Pancreas (tissue), 10 donors: ENCODE results near the gene ALX3. TPM values are rescaled to one million over a fixed set of nuclear protein-coding genes. Genes with fewer than 3 reads are reported as not detected.

ENCODE experiments used
- ATAC-seq, 4 donors: fragments of 200-7000 bp; cut with Tn5 transposase; one replicate each; pipeline versions ENCODE4 v1.8.0 to v1.9.1; 2020; ENCODE audit warnings: mild to moderate bottlenecking in 4 of 4, moderate library complexity in 4 of 4
- DNase-seq, 6 donors: peaks; one replicate each; pipeline ENCODE4 v3.0.0-alpha.2; 2020
- FAIRE-seq: peaks from 2 replicates; lab custom pipeline; 2012; peaks lifted over from hg19 to GRCh38; lab: Jason Lieb, UNC
- H3K27ac ChIP-seq, 4 donors: fragments of 200-600 bp; sonication (generic); 1 replicate in 3 of 4; 2 replicates in 1 of 4; pipeline versions ENCODE4 v1.5.0 to v1.8.0; 2020
- H3K27me3 ChIP-seq, 4 donors: fragments of 200-600 bp; one replicate each; pipeline ENCODE4 v1.8.0; 2021
- H3K36me3 ChIP-seq, 3 donors: fragments of 200-600 bp; sonication (generic) in 1 of 3; one replicate each; pipeline versions ENCODE4 v1.5.0 to v1.8.0; 2020 to 2021
- H3K4me1 ChIP-seq, 3 donors: fragments of 200-600 bp; one replicate each; pipeline ENCODE4 v1.8.0; 2021
- H3K4me3 ChIP-seq, 4 donors: fragments of 200-600 bp; sonication (generic) in 2 of 4; one replicate each; pipeline versions ENCODE4 v1.5.0 to v1.8.0; 2020 to 2021
- H3K9me3 ChIP-seq, 4 donors: fragments of 200-600 bp; one replicate each; pipeline ENCODE4 v1.8.0; 2021
- CTCF ChIP-seq, 4 donors: fragments of 200-600 bp; sonication (generic) in 3 of 4; IDR thresholded peaks; one replicate each; pipeline versions ENCODE4 v1.5.0 to v1.8.0; 2021; ENCODE audit warnings: antibody characterized with exemption in 4 of 4
- WGBS, 2 donors: extraction: QIAGEN DNeasy Blood & Tissue Kit; methylation state at CpG; one replicate each; pipeline ENCODE4 v1.1.7; 2013; 5-methylcytosine and 5-hydroxymethylcytosine counted together
- intact Hi-C, 3 donors: fragments of 100-400 bp; cut with DNase I; formaldehyde crosslinking; loops; one replicate each; pipeline versions ENCODE4 v1.11.1 to v1.14.2; 2022
- polyA plus RNA-seq, 2 donors: library from polyadenylated mRNA; stranded (reverse); fragments of 200-250 nt; gene quantifications; one replicate each; pipeline ENCODE4 v1.2.3, GENCODE V29; 2013
- total RNA-seq, 6 donors: library from RNA; stranded (reverse); fragmentation: NEBNext Ultra II Directional in 4 of 6; extraction: Animal tissue kit (Norgen Biotek cat#: 25700) in 4 of 6; gene quantifications; one replicate each; pipeline versions ENCODE4 v1.2.1 to v1.2.4, GENCODE V29; 2021 to 2023
- donor health status: healthy with polysubstance abuse.
- donor health status: DM: no; HTN: no; CAD: no; lungs with moderate emphysema.
- donor health status: DM: no; HTN: no; CAD: no.
- donor health status: control.
- donor health status: control.
- donor health status: Bipolar disorder and iron deficiency.
- donor health status: DM: yes; HTN: yes; CAD: no.
- donor health status: DM: no; HTN: no; CAD: no.
- donor health status: DM: no; HTN: no; CAD: no.
- donor health status: DM: yes; HTN: yes; CAD: no.

The ALX3 gene
- total and polyA plus RNA-seq, 8 donors, result 0.35 TPM; not detected in 7

- 13% methylated on average over 8 of the region's 8 CpGs for WGBS, 2 donors
- H3K27ac ChIP-seq, result no peak overlapping the region
- H3K27me3 ChIP-seq, result no peaks in the 10 kb centered on the region
- H3K36me3 ChIP-seq, result no peaks in the 10 kb centered on the region
- no peak for FAIRE-seq
- intact Hi-C loops, result loop anchor here in 2 of 3 donors (5.0 to 10.0 kb wide), 2 partner anchors 49 to 51 kb away; no protein-coding TSS in a partner anchor
- no peak overlapping the region for H3K4me3 ChIP-seq
- no peaks in the 10 kb centered on the region for H3K4me1 ChIP-seq
- DNase-seq, result peak; percentile 46 to 84 (median 74)
- no peaks in the 10 kb centered on the region for H3K9me3 ChIP-seq
- peak; percentile 82 to 90 (median 84) for TF ChIP-seq CTCF (IDR thresholded peaks at IDR 0.05)
- peak; percentile 88 to 99 (median 96) for ATAC-seq
These were observed 35.8 kb upstream of the ALX3 start for GRCh38 chr1:110106013-110106941.

- DNase-seq (no peak), ATAC-seq (no peak), FAIRE-seq (no peak)
- Histone ChIP-seq H3K27ac (no peak overlapping the region), H3K27me3 (no peaks in the 10 kb centered on the region), H3K4me1 (no peaks in the 10 kb centered on the region), H3K9me3 (no peaks in the 10 kb centered on the region), H3K4me3 (no peak overlapping the region), H3K36me3 (no peaks in the 10 kb centered on the region)
- no peak for TF ChIP-seq CTCF (IDR thresholded peaks at IDR 0.05)
- intact Hi-C loops, result loop anchor here in 2 of 3 donors (5.0 to 10.0 kb wide), 2 partner anchors 45 to 47 kb away; no protein-coding TSS in a partner anchor
- 67 to 78% methylated on average over 7 of the region's 7 CpGs for WGBS, 2 donors
These were observed 31.6 kb upstream of the ALX3 start for GRCh38 chr1:110102081-110102480.

- FAIRE-seq (no peak), DNase-seq (no peak), ATAC-seq (no peak)
- Histone ChIP-seq H3K9me3 (no peaks in the 10 kb centered on the region), H3K27me3 (no peaks in the 10 kb centered on the region), H3K36me3 (no peaks in the 10 kb centered on the region), H3K4me1 (no peaks in the 10 kb centered on the region), H3K4me3 (no peak overlapping the region), H3K27ac (no peak overlapping the region)
- WGBS, 2 donors, result 41 to 55% methylated on average over 2 of the region's 2 CpGs
- intact Hi-C loops, result loop anchor here in 2 of 3 donors (5.0 to 10.0 kb wide), 2 partner anchors 43 to 46 kb away; no protein-coding TSS in a partner anchor
- TF ChIP-seq CTCF (IDR thresholded peaks at IDR 0.05), result no peak
These were observed 29.9 kb upstream of the ALX3 start for GRCh38 chr1:110100335-110100734.

- Histone ChIP-seq H3K27me3 (no peaks in the 10 kb centered on the region), H3K36me3 (no peaks in the 10 kb centered on the region), H3K27ac (no peak overlapping the region), H3K4me3 (no peak overlapping the region), H3K9me3 (no peaks in the 10 kb centered on the region), H3K4me1 (no peaks in the 10 kb centered on the region)
- no peak for TF ChIP-seq CTCF (IDR thresholded peaks at IDR 0.05)
- FAIRE-seq (no peak), DNase-seq (no peak), ATAC-seq (no peak)
- intact Hi-C loops, result no loop called here
- WGBS, 2 donors, result 73 to 77% methylated on average over 9 of the region's 9 CpGs
These were observed 28.0 kb upstream of the ALX3 start for GRCh38 chr1:110098222-110099026.
